GM23338 (cell line): ENCODE results near the gene KAZN. TPM values are rescaled to one million over a fixed set of nuclear protein-coding genes. Genes with fewer than 3 reads are reported as not detected.
A peak's percentile ranks its signal among the peaks of the same experiment; 100 is the strongest.

Experiments used
- ATAC-seq: fragments of 200-7000 bp; cut with Tn5 transposase; 3 replicates; pipeline ENCODE4 v1.9.1; 2020
- DNase-seq: peaks from one replicate; pipeline ENCODE4 v3.0.0-alpha.2; 2015; ENCODE audit warnings: low spot score
- H2AFZ ChIP-seq: fragments of 200-600 bp; sonication (generic); 2 replicates; pipeline ENCODE4 v1.8.0; 2016; ENCODE audit warnings: antibody characterized with exemption, mild to moderate bottlenecking, moderate library complexity
- H3F3A ChIP-seq: fragments of 200-600 bp; sonication (generic); replicated peaks from 2 replicates; pipeline ENCODE4 v1.8.0; 2017; ENCODE audit warnings: antibody characterized with exemption, mixed run types, low read depth
- H3K27ac ChIP-seq: fragments of 200-600 bp; sonication (generic); 2 replicates; pipeline ENCODE4 v1.6.1; 2016; ENCODE audit warnings: low read depth
- H3K27me3 ChIP-seq: fragments of 200-600 bp; sonication (generic); 2 replicates; pipeline ENCODE4 v1.8.0; 2016; ENCODE audit warnings: mild to moderate bottlenecking, mixed run types, moderate library complexity; ENCODE audit not compliant: insufficient read depth
- H3K36me3 ChIP-seq: fragments of 200-600 bp; sonication (generic); 2 replicates; pipeline ENCODE4 v1.8.0; 2016; ENCODE audit warnings: mild to moderate bottlenecking; ENCODE audit not compliant: insufficient read depth
- H3K4me1 ChIP-seq: fragments of 200-600 bp; sonication (generic); 2 replicates; pipeline ENCODE4 v1.8.0; 2016; ENCODE audit warnings: mild to moderate bottlenecking, moderate library complexity; ENCODE audit not compliant: insufficient read depth
- H3K4me2 ChIP-seq: fragments of 200-600 bp; sonication (generic); 2 replicates; pipeline ENCODE4 v1.7.1; 2017; ENCODE audit warnings: mixed run types
- H3K4me3 ChIP-seq: fragments of 200-600 bp; sonication (generic); 2 replicates; pipeline ENCODE4 v1.6.1; 2016; ENCODE audit warnings: mixed run types
- H3K79me2 ChIP-seq: fragments of 200-600 bp; sonication (generic); replicated peaks from 2 replicates; pipeline ENCODE4 v1.8.0; 2017; ENCODE audit warnings: mild to moderate bottlenecking; ENCODE audit not compliant: insufficient read depth
- H3K9me2 ChIP-seq: fragments of 200-600 bp; sonication (generic); 2 replicates; pipeline ENCODE4 v1.8.0; 2017; ENCODE audit not compliant: insufficient read depth
- H4K20me1 ChIP-seq: fragments of 200-600 bp; sonication (generic); replicated peaks from 2 replicates; pipeline ENCODE4 v1.8.0; 2017; ENCODE audit warnings: mild to moderate bottlenecking; ENCODE audit not compliant: insufficient read depth
- H3K27ac Mint-ChIP-seq: 2 replicates; pipeline ENCODE4 v1.8.0; 2020; ENCODE audit warnings: inconsistent platforms, mild to moderate bottlenecking, moderate library complexity, mixed read lengths
- H3K27me3 Mint-ChIP-seq: 3 replicates; pipeline ENCODE4 v1.8.0; 2022; ENCODE audit warnings: low read depth, mild to moderate bottlenecking, moderate library complexity, mixed read lengths, inconsistent platforms; ENCODE audit not compliant: insufficient read depth, poor library complexity
- H3K36me3 Mint-ChIP-seq: 3 replicates; pipeline ENCODE4 v1.8.0; 2021; ENCODE audit warnings: low read depth, mild to moderate bottlenecking, inconsistent platforms, moderate library complexity, mixed read lengths
- H3K4me1 Mint-ChIP-seq: 3 replicates; pipeline ENCODE4 v1.8.0; 2020; ENCODE audit warnings: mild to moderate bottlenecking, inconsistent platforms, mixed read lengths
- H3K4me3 Mint-ChIP-seq: 3 replicates; pipeline ENCODE4 v1.8.0; 2021; ENCODE audit warnings: moderate library complexity, mild to moderate bottlenecking, inconsistent platforms, mixed read lengths
- H3K9me3 Mint-ChIP-seq: 3 replicates; pipeline ENCODE4 v1.8.0; 2020; ENCODE audit warnings: moderate library complexity, mild to moderate bottlenecking, inconsistent platforms, mixed read lengths
- CREB1 ChIP-seq: fragments of 250-450 bp; sonication (Bioruptor Pico); IDR thresholded peaks from 2 replicates; pipeline ENCODE4 v1.5.0; 2020; ENCODE audit warnings: low read depth, mild to moderate bottlenecking, moderate library complexity
- CTCF ChIP-seq, 2 experiments: fragments of 200-600 bp in 1 of 2; sonication (generic) in 1 of 2; conservative IDR thresholded peaks; 2 replicates each; pipeline versions ENCODE4 v1.5.1 to v1.6.1; 2016 to 2017; ENCODE audit warnings: antibody characterized with exemption in 2 of 2, low read depth in 2 of 2, mild to moderate bottlenecking in 2 of 2, moderate library complexity in 1 of 2
- EZH2phosphoT487 ChIP-seq: fragments of 200-600 bp; sonication (generic); IDR thresholded peaks from one replicate; pipeline ENCODE4 v1.8.1; 2018; ENCODE audit warnings: antibody characterized with exemption; ENCODE audit not compliant: unreplicated experiment
- JUNB ChIP-seq: IDR thresholded peaks from one replicate; pipeline ENCODE4 v1.6.1; 2016; ENCODE audit warnings: antibody characterized with exemption; ENCODE audit not compliant: unreplicated experiment
- NANOG ChIP-seq: IDR thresholded peaks from 2 replicates; pipeline ENCODE4 v1.6.1; 2016; ENCODE audit warnings: antibody characterized with exemption, borderline replicate concordance
- POLR2AphosphoS5 ChIP-seq: IDR thresholded peaks from 2 replicates; pipeline ENCODE4 v1.6.1; 2016; ENCODE audit warnings: antibody characterized with exemption, low read depth
- STAT1 ChIP-seq: IDR thresholded peaks from one replicate; pipeline ENCODE4 v1.6.1; 2016; ENCODE audit warnings: antibody characterized with exemption; ENCODE audit not compliant: unreplicated experiment
- polyA plus RNA-seq: library from polyadenylated mRNA; unstranded; fragments of >200 nt; fragmentation: Nextera tagmentation; extraction: Ambion mirVana; gene quantifications from 2 replicates; pipeline ENCODE4 v1.2.1, GENCODE V29; 2016
- total RNA-seq: library from RNA; depleted of rRNA; stranded (reverse); fragments of >200 nt; shearing (Covaris generic); gene quantifications from 2 replicates; pipeline ENCODE4 v1.2.3, GENCODE V29; 2014
- TF ChIP-seq, protein P1 (sequence below): IDR thresholded peaks from one replicate; pipeline ENCODE4 v1.6.1; 2018; ENCODE audit warnings: antibody characterized with exemption; ENCODE audit not compliant: unreplicated experiment
- TF ChIP-seq, protein P2 (sequence below): IDR thresholded peaks from 2 replicates; pipeline ENCODE4 v1.6.1; 2016; ENCODE audit warnings: antibody characterized with exemption

The KAZN gene
- total and polyA plus RNA-seq, 2 experiments from 2014 or later = 9.9 to 15.0 TPM

DNA sequence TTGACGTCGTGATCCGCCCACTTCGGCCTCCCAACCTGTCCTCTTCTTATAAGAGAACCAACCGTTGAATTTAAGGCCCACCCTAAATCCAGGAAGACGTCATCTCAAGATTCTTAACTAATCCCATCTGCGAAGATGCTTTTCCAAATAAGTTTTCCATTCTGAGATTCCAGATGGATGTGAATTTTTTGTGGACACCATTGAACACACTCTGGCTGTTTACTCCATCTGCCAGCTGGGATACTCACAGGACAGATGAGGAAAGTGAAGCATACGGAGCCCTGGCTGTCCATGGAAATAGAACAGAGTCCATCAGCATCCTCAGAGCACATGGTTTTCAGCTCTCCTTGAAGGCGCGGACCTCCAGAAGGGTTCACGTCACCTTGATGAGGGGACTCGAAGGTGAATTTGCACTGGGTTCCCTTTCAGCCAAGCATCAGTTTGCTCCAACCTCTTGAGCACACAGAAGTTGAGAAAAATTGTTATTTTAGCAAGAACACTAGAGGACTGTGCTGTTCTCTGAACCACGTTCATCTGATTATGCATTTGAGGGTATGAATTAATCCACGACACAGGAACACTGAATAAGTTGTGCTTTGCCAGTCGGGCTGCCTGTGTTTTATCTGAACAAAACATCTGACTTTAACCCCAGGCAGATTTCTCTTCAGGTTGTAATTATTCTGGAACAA lies 68.6 kb downstream of the KAZN start:
- Histone ChIP-seq H3K79me2 (no peaks in the 10 kb centered on the region), H3K27me3 (no peaks in the 10 kb centered on the region), H3K4me1 (peaks cover 10% of the 10 kb centered on the region), H3K9me2 (no peaks in the 10 kb centered on the region), H3K36me3 (no peaks in the 10 kb centered on the region), H4K20me1 (no peaks in the 10 kb centered on the region), H3K4me3 (no peak overlapping the region), H3K4me2 (no peak overlapping the region), H2AFZ (no peak overlapping the region), H3K27ac (no peak overlapping the region), H3F3A (0 out of 2 replicates have a peak, but pooled peaks cover 2% of the 10 kb centered on the region)
- Mint-ChIP-seq H3K9me3 (no peaks in the 10 kb centered on the region), H3K27ac (no peak overlapping the region), H3K4me3 (no peak overlapping the region), H3K36me3 (no peaks in the 10 kb centered on the region), H3K27me3 (peaks cover 4% of the 10 kb centered on the region), H3K4me1 (peaks cover 15% of the 10 kb centered on the region)
- DNase-seq (no peak), ATAC-seq (no peak)
- no peak for TF ChIP-seq CTCF (conservative IDR thresholded peaks at IDR 0.05; ENCODE audit: low read depth in 2 of 2)
- TF ChIP-seq STAT1 = no peak
- TF ChIP-seq NANOG = no peak
- TF ChIP-seq, protein P1, sequence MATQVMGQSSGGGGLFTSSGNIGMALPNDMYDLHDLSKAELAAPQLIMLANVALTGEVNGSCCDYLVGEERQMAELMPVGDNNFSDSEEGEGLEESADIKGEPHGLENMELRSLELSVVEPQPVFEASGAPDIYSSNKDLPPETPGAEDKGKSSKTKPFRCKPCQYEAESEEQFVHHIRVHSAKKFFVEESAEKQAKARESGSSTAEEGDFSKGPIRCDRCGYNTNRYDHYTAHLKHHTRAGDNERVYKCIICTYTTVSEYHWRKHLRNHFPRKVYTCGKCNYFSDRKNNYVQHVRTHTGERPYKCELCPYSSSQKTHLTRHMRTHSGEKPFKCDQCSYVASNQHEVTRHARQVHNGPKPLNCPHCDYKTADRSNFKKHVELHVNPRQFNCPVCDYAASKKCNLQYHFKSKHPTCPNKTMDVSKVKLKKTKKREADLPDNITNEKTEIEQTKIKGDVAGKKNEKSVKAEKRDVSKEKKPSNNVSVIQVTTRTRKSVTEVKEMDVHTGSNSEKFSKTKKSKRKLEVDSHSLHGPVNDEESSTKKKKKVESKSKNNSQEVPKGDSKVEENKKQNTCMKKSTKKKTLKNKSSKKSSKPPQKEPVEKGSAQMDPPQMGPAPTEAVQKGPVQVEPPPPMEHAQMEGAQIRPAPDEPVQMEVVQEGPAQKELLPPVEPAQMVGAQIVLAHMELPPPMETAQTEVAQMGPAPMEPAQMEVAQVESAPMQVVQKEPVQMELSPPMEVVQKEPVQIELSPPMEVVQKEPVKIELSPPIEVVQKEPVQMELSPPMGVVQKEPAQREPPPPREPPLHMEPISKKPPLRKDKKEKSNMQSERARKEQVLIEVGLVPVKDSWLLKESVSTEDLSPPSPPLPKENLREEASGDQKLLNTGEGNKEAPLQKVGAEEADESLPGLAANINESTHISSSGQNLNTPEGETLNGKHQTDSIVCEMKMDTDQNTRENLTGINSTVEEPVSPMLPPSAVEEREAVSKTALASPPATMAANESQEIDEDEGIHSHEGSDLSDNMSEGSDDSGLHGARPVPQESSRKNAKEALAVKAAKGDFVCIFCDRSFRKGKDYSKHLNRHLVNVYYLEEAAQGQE = no peak
- TF ChIP-seq, protein P2, sequence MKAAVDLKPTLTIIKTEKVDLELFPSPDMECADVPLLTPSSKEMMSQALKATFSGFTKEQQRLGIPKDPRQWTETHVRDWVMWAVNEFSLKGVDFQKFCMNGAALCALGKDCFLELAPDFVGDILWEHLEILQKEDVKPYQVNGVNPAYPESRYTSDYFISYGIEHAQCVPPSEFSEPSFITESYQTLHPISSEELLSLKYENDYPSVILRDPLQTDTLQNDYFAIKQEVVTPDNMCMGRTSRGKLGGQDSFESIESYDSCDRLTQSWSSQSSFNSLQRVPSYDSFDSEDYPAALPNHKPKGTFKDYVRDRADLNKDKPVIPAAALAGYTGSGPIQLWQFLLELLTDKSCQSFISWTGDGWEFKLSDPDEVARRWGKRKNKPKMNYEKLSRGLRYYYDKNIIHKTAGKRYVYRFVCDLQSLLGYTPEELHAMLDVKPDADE = no peak
- TF ChIP-seq JUNB = no peak
- no peak for TF ChIP-seq EZH2phosphoT487
- TF ChIP-seq POLR2AphosphoS5 = no peak
- no peak for TF ChIP-seq CREB1 (CRISPR knock-in tag)

DNA sequence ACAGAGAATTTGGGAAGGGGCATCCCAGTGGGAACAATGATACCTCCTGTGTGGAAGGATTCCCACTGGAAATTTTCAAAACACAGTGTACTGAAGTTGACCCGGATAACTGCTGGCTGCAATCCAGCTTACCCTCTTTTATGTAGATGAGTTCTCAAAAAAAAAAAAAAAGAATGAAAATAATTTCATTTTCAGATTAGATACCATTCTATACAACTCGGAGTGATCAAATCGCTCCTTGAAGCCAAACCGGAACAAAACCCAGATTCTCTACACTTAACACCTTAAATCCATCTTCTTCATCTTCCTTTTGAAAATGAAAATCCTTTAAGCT lies 69.1 kb downstream of the KAZN start:
- Mint-ChIP-seq H3K27me3 (peaks cover 4% of the 10 kb centered on the region), H3K36me3 (no peaks in the 10 kb centered on the region), H3K27ac (no peak overlapping the region), H3K4me1 (peaks cover 19% of the 10 kb centered on the region), H3K9me3 (no peaks in the 10 kb centered on the region), H3K4me3 (no peak overlapping the region)
- Histone ChIP-seq H3K4me1 (peaks cover 10% of the 10 kb centered on the region), H3K4me3 (no peak overlapping the region), H2AFZ (no peak overlapping the region), H3K36me3 (no peaks in the 10 kb centered on the region), H3K27ac (0 out of 2 replicates have a peak overlapping the region, but pooled peaks have one; percentile 27), H3K79me2 (no peaks in the 10 kb centered on the region; the same call in 1 of the 2 replicates), H3K9me2 (no peaks in the 10 kb centered on the region), H3F3A (0 out of 2 replicates have a peak, but pooled peaks cover 2% of the 10 kb centered on the region), H4K20me1 (no peaks in the 10 kb centered on the region), H3K4me2 (no peak overlapping the region), H3K27me3 (no peaks in the 10 kb centered on the region)
- no peak for ATAC-seq
- no peak for DNase-seq
- TF ChIP-seq STAT1 = no peak
- TF ChIP-seq JUNB = no peak
